ENCODE results near the gene SFXN5.

DNA sequence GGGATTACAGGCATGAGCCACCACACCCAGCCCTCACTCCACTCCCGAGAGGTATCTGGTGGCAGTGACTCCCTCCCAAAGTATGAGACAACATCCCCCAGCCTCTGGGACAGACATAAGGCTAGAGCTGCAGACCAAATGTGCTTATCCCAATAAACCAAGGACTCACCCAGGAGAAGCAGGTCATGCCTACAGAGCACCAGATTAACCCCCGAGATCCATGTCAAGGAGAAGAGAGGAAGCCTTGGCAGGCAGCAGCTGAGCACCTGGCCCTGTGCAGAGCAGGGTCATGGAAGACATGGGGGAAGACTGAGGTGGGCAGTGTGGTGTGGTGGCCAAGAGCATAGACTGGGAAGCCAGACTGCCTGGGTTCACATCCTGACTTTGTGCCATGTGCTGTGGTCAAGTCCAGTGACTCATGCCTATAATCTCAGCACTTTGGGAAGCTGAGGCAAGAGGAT, 34.0 kb upstream of the SFXN5 start:
- TF ChIP-seq CTCF (IDR thresholded peaks at IDR 0.05; ENCODE audit: poor library complexity, severe bottlenecking), result no peak
- TF ChIP-seq, protein P1, sequence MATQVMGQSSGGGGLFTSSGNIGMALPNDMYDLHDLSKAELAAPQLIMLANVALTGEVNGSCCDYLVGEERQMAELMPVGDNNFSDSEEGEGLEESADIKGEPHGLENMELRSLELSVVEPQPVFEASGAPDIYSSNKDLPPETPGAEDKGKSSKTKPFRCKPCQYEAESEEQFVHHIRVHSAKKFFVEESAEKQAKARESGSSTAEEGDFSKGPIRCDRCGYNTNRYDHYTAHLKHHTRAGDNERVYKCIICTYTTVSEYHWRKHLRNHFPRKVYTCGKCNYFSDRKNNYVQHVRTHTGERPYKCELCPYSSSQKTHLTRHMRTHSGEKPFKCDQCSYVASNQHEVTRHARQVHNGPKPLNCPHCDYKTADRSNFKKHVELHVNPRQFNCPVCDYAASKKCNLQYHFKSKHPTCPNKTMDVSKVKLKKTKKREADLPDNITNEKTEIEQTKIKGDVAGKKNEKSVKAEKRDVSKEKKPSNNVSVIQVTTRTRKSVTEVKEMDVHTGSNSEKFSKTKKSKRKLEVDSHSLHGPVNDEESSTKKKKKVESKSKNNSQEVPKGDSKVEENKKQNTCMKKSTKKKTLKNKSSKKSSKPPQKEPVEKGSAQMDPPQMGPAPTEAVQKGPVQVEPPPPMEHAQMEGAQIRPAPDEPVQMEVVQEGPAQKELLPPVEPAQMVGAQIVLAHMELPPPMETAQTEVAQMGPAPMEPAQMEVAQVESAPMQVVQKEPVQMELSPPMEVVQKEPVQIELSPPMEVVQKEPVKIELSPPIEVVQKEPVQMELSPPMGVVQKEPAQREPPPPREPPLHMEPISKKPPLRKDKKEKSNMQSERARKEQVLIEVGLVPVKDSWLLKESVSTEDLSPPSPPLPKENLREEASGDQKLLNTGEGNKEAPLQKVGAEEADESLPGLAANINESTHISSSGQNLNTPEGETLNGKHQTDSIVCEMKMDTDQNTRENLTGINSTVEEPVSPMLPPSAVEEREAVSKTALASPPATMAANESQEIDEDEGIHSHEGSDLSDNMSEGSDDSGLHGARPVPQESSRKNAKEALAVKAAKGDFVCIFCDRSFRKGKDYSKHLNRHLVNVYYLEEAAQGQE (IDR thresholded peaks at IDR 0.05; ENCODE audit: borderline replicate concordance), result no peak
- no peak for TF ChIP-seq SMC3 (conservative IDR thresholded peaks at IDR 0.05; ENCODE audit: poor library complexity)

Measured in neural cell (in vitro differentiated cells).